GM19025 (cell line): Measurements from ENCODE around the gene PDZK1.
A peak's percentile ranks its signal among the peaks of the same experiment; 100 is the strongest.
"Not testable (repeated sequence)": the region's sequence is repeated elsewhere in the genome, so short reads cannot be mapped to it uniquely, and the experiment has no call there.

Experiments
- ATAC-seq: cut with Tn5 transposase; IDR thresholded peaks from one replicate; pipeline ENCODE4 v1.9.1; 2021; ENCODE audit warnings: mild to moderate bottlenecking, low read depth, moderate library complexity; ENCODE audit not compliant: unreplicated experiment

PDZK1 gene

GRCh38 chr1:145711213-145711651 is 4.1 kb upstream of the PDZK1 start:
- ATAC-seq: no peak

GRCh38 chr1:145710291-145711027 is 3.3 kb upstream of the PDZK1 start:
- no peak for ATAC-seq

- ATAC-seq: no peak
These were observed 895 bp upstream of the PDZK1 start for GRCh38 chr1:145708063-145708462.

GRCh38 chr1:145706086-145706664 is 993 bp downstream of the PDZK1 start:
- ATAC-seq: no peak

GRCh38 chr1:145705622-145706021 is 1.5 kb downstream of the PDZK1 start:
- no peak for ATAC-seq

- no peak for ATAC-seq
These were observed 4.3 kb downstream of the PDZK1 start for GRCh38 chr1:145702826-145703225.

GRCh38 chr1:145702052-145702451 is 5.1 kb downstream of the PDZK1 start:
- no peak for ATAC-seq

- no peak for ATAC-seq
These were observed 5.8 kb downstream of the PDZK1 start for GRCh38 chr1:145701306-145701862.

- no peak for ATAC-seq
These were observed 10.6 kb downstream of the PDZK1 start for GRCh38 chr1:145696630-145696960.

GRCh38 chr1:145695821-145696629 is 11.1 kb downstream of the PDZK1 start:
- no peak for ATAC-seq

- no peak for ATAC-seq
These were observed 14.3 kb downstream of the PDZK1 start for GRCh38 chr1:145692785-145693443.

- peak; percentile 72 for ATAC-seq
These were observed 16.3 kb downstream of the PDZK1 start for GRCh38 chr1:145690587-145691558.

- ATAC-seq: no peak
These were observed 17.2 kb downstream of the PDZK1 start for GRCh38 chr1:145689922-145690321.

- ATAC-seq: no peak
These were observed 18.2 kb downstream of the PDZK1 start for GRCh38 chr1:145688924-145689323.

GRCh38 chr1:145688328-145688727 is 18.8 kb downstream of the PDZK1 start:
- no peak for ATAC-seq

- not testable (repeated sequence) for ATAC-seq
These were observed 21.1 kb downstream of the PDZK1 start for GRCh38 chr1:145686078-145686477.

- ATAC-seq: not testable (repeated sequence)
These were observed 22.3 kb downstream of the PDZK1 start for GRCh38 chr1:145684858-145685257.

GRCh38 chr1:145673217-145673616 is 34.0 kb downstream of the PDZK1 start:
- ATAC-seq: not testable (repeated sequence)

- ATAC-seq: not testable (repeated sequence)
These were observed 36.0 kb downstream of the PDZK1 start for GRCh38 chr1:145670995-145671745.
